K562 (cell line): ENCODE measurements around the gene ZBTB39. TPM values are rescaled to one million over a fixed set of nuclear protein-coding genes. Genes with fewer than 3 reads are reported as not detected.

Source experiments
- CREB1 ChIP-seq, 2 experiments: sonication (generic) in 1 of 2; formaldehyde crosslinking in 1 of 2; IDR thresholded peaks; 2 replicates each; pipeline versions ENCODE4 v1.6.1 to v1.8.0; 2012 to 2022; ENCODE audit warnings: inconsistent platforms in 1 of 2, mild to moderate bottlenecking in 1 of 2, missing genetic modification reagents in 1 of 2, moderate library complexity in 1 of 2
- CTBP1 ChIP-seq: fragments of 450-650 bp; IDR thresholded peaks from 2 replicates; pipeline ENCODE4 v1.6.1; 2016; ENCODE audit warnings: borderline replicate concordance
- CTCF ChIP-seq, 3 experiments: IDR thresholded peaks in 2 of 3; conservative IDR thresholded peaks in 1 of 3; 2 replicates each; pipeline ENCODE4 v1.5.1; 2011 to 2012; ENCODE audit warnings: low read length in 3 of 3, mild to moderate bottlenecking in 3 of 3, control low read depth in 2 of 3, improper control_type of control experiment in 1 of 3, inconsistent platforms in 1 of 3, low read depth in 1 of 3, mixed read lengths in 1 of 3, moderate library complexity in 1 of 3; ENCODE audit not compliant: insufficient read depth in 2 of 3
- PBX2 ChIP-seq, 2 experiments: IDR thresholded peaks in 1 of 2; conservative IDR thresholded peaks in 1 of 2; 2 replicates each; pipeline ENCODE4 v1.6.1; 2016; ENCODE audit warnings: low read depth in 2 of 2, mild to moderate bottlenecking in 1 of 2, missing compliant biosample characterization in 1 of 2, missing genetic modification characterization in 1 of 2, moderate library complexity in 1 of 2
- PRDM10 ChIP-seq: fragments of 450-650 bp; IDR thresholded peaks from 2 replicates; pipeline ENCODE4 v1.6.1; 2018; ENCODE audit not compliant: partially characterized antibody
- TFAP4 ChIP-seq: sonication (generic); formaldehyde crosslinking; IDR thresholded peaks from 2 replicates; pipeline ENCODE4 v1.8.0; 2022; ENCODE audit warnings: missing genetic modification reagents, mild to moderate bottlenecking, moderate library complexity, borderline replicate concordance
- polyA plus RNA-seq, 8 experiments: library from polyadenylated mRNA; depleted of rRNA in 4 of 8; stranded (reverse) in 5 of 8; unstranded in 3 of 8; fragments of >200 nt; fragmentation: Nextera tagmentation in 2 of 8; fragmentation: Illumina TruSeq in 1 of 8; extraction: Ambion mirVana in 2 of 8; extraction: Trizol in 1 of 8; gene quantifications; 2 replicates each; pipeline versions ENCODE4 v1.2.1 to v1.2.3, GENCODE V29; 2011 to 2014; ENCODE audit warnings: inconsistent platforms in 1 of 8, missing spikeins in 1 of 8
- total RNA-seq, 7 experiments: library from RNA; depleted of rRNA in 6 of 7; stranded (reverse); fragments of >200 nt in 6 of 7; fragmentation: Illumina TruSeq in 2 of 7; extraction: Trizol in 2 of 7; gene quantifications; 2 replicates each; pipeline versions ENCODE4 v1.2.1 to v1.2.3, GENCODE V29; 2011 to 2021; ENCODE audit warnings: low replicate concordance in 1 of 7

The ZBTB39 gene
- total and polyA plus RNA-seq, 9 of the 15 experiments (the other 6 are each of a cell fraction or from before 2014, with no cell fraction given) = 3.3 to 13.3 (median 8.6) TPM

GRCh38 chr12:57031138-57031725, 24.9 kb upstream of the ZBTB39 start (continued):
- TF ChIP-seq PRDM10 (peak; percentile 27), TFAP4 (CRISPR knock-in tag) (peak; percentile 33; the same call in 1 of the 2 replicates), CTCF (IDR thresholded peaks at IDR 0.05 in 2 of 3, conservative IDR thresholded peaks at IDR 0.05 in 1 of 3; ENCODE audit: insufficient read depth in 2 of 3, low read depth in 1 of 3, low read length in 3 of 3) (peak; percentile 27 to 39 (median 35); a peak in 3 of 6 replicates), CTBP1 (peak; percentile 37; the same call in 1 of the 2 replicates), PBX2 (CRISPR knock-in tag; IDR thresholded peaks at IDR 0.05; ENCODE audit: low read depth) (no peak), PBX2 (tag; conservative IDR thresholded peaks at IDR 0.05; ENCODE audit: low read depth) (0 out of 2 replicates have a peak, but pooled peaks have one; percentile 17), CREB1 (IDR thresholded peaks at IDR 0.05) (no peak), CREB1 (CRISPR knock-in tag; IDR thresholded peaks at IDR 0.05) (no peak)
- TF ChIP-seq, all 486 proteins: peak for 8
